Fibroblast of pulmonary artery (primary cell): Measurements from ENCODE around the gene UGT1A8.

ENCODE experiments used
- DNase-seq: peaks from one replicate; pipeline ENCODE4 v3.0.0-alpha.2; 2010; ENCODE audit warnings: low read depth
- H3K4me3 ChIP-seq: replicated peaks from 2 replicates; pipeline ENCODE4 v1.5.1; 2011; ENCODE audit warnings: low read depth, mild to moderate bottlenecking, control low read depth, low read length, moderate library complexity
- CTCF ChIP-seq: IDR thresholded peaks from 2 replicates; pipeline ENCODE4 v1.5.1; 2011; ENCODE audit warnings: mild to moderate bottlenecking, control low read depth, low read length, inconsistent platforms; ENCODE audit errors: missing control alignments

Gene UGT1A8

GRCh38 chr2:233658610-233659009 is 41.2 kb downstream of the UGT1A8 start:
- no peak overlapping the region for H3K4me3 ChIP-seq
- no peak for DNase-seq
- TF ChIP-seq CTCF, result no peak

- H3K4me3 ChIP-seq, result no peak overlapping the region
- DNase-seq, result no peak
- no peak for TF ChIP-seq CTCF
These were observed 46.5 kb downstream of the UGT1A8 start for GRCh38 chr2:233663911-233664310.

GRCh38 chr2:233668605-233669260 is 51.3 kb downstream of the UGT1A8 start:
- H3K4me3 ChIP-seq, result no peak overlapping the region
- DNase-seq, result no peak
- no peak for TF ChIP-seq CTCF

GRCh38 chr2:233671290-233672161 is 54.1 kb downstream of the UGT1A8 start, which contains the start of gene UGT1A9:
Gene UGT1A9 (plus strand): TSS chr2:233671898. CDS start chr2:233671935, 37 bp downstream.
- DNase-seq, result no peak
- H3K4me3 ChIP-seq, result no peak within 1 kb of the TSS

GRCh38 chr2:233672886-233673285 is 55.5 kb downstream of the UGT1A8 start:
- no peak for TF ChIP-seq CTCF
- no peak for DNase-seq
- no peak overlapping the region for H3K4me3 ChIP-seq

More at GRCh38 chr2:233671290-233672161, 54.1 kb downstream of the UGT1A8 start, which contains the start of gene UGT1A9:
- TF ChIP-seq CTCF, result no peak

- no peak overlapping the region for H3K4me3 ChIP-seq
- no peak for TF ChIP-seq CTCF
- no peak for DNase-seq
These were observed 56.5 kb downstream of the UGT1A8 start for GRCh38 chr2:233673896-233674295.
